ENCODE data around the gene COX10.

DNA sequence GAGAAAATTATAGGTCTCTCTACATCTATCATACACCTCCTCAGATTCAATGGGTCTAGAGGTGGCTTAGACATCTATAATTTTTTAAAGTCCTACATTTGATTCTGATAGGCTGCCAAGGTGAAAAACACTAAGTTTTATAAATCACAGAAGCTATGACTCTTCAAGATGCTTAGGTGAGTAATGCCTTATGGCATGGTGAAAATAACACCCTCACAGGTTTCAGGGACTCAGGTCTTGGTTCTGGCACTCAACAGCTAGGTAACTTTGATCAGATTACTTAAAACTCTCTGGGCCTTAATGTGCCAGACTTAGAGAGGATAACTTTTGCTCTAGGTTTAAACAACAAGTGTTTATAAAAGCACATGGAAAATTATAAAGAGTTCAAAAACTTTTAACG lies 2.0 kb upstream of the COX10 start:
- TF ChIP-seq POLR2AphosphoS5 (IDR thresholded peaks at IDR 0.05; ENCODE audit: low read depth, low read length) (no peak), TAF1 (IDR thresholded peaks at IDR 0.05; ENCODE audit: borderline replicate concordance, insufficient read depth, low read length) (no peak), SIN3A (IDR thresholded peaks at IDR 0.05; ENCODE audit: borderline replicate concordance, insufficient read depth, low read length) (no peak), FOXP2 (optimal IDR thresholded peaks at IDR 0.05; ENCODE audit: borderline replicate concordance, extremely low read depth, extremely low read length, insufficient read depth) (no peak), REST (IDR thresholded peaks at IDR 0.05; ENCODE audit: insufficient read depth in 1 of 2, low read depth in 2 of 2, low read length in 2 of 2) (no peak)
